GM12801 (cell line): Measurements from ENCODE around the gene FBXL12.

ENCODE experiments used
- CTCF ChIP-seq: IDR thresholded peaks from one replicate; pipeline ENCODE4 v1.5.1; 2011; ENCODE audit warnings: control low read depth; ENCODE audit not compliant: insufficient read length; ENCODE audit errors: extremely low read depth

Gene FBXL12

GRCh38 chr19:9818734-9819595, at the start of gene FBXL12:
FBXL12 (minus strand) TSS chr19:9819079; CDS start chr19:9818813, 266 bp downstream.
- no peak for TF ChIP-seq CTCF

- no peak for TF ChIP-seq CTCF
These were observed 47.0 kb upstream of the FBXL12 start for GRCh38 chr19:9865732-9866501.

GRCh38 chr19:9863759-9864158, 44.9 kb upstream of the FBXL12 start:
- no peak for TF ChIP-seq CTCF

DNA sequence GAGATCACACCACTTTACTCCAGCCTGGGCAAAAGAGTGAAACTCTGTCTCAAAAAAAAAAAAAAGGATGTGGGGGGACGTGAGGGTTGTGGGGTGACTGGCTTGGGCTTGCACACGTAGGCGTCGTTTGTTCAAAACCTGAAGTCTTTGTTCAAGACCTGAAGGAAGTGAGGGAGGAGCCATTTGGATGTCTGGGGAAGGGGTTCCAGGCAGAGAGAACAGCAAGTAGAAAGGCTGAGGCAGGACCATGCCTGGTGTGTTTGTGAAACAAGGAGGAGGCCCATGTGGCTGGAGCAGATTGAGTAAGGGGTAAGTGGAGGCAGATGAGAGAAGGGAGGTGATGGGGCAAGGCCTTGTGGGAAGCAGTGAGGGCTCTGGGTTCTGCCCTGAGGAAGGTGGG, 44.1 kb upstream of the FBXL12 start:
- TF ChIP-seq CTCF, result no peak

GRCh38 chr19:9861503-9861902, 42.6 kb upstream of the FBXL12 start:
- TF ChIP-seq CTCF, result no peak

DNA sequence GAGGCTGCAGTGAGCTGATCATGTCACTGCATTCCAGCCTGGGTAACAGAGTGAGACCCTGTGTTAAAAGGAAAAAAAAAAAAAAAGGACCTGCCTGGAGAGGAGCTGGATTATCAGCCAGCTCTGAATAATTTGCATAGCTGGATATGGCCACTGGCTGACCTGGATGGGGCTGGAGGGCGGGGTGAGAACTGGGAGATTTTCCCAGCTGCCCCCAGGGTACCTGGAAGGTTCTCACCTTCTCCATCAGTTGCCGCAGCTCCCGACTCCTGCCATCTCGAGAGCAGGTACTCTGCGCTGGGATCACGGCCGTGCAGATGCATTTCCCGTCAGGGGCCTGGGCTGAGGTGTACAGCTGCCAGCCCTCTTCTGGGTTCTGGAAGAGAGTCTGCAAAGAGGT, 41.5 kb upstream of the FBXL12 start:
- no peak for TF ChIP-seq CTCF

GRCh38 chr19:9858766-9859165, 39.9 kb upstream of the FBXL12 start:
- TF ChIP-seq CTCF, result no peak
